GM18870 (cell line): ENCODE data around the gene CAPRIN2.

Experiments
- ATAC-seq: cut with Tn5 transposase; IDR thresholded peaks from one replicate; pipeline ENCODE4 v1.9.1; 2021; ENCODE audit warnings: moderate library complexity; ENCODE audit not compliant: unreplicated experiment

The CAPRIN2 gene

DNA sequence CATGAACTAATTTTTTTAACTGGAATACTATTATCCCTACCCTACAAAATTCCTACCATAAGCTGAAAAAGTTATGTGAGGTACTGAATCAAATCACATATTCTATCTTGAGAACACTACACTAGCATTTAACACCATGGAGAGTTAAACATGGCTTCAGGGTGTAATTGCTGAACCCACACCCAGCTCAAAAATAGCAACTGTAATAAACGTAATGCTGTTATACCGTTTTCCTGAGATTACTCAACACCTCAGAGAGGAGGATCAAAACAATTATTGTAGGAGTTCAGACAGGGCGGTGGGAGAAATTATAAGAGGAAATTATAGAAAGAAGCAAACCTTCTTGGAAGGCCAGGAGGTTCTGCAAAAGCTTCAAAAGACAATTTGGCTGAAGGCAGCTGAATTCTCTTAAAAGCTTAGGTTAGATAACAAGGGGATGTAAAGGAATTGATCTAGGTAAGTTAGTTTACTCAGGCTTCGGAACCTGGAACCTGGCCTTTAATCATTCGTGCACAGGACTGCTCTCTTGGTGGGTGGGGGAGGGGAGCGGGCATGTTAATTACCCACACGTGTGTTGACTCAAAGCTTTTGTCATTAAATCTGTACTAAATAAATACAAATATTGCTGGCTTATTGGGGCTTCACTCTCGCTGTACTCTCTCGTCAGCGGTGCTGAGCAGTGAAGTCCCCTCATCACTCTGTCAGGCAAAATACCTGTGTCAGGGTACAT is 47.0 kb downstream of the CAPRIN2 start:
- ATAC-seq, result no peak

DNA sequence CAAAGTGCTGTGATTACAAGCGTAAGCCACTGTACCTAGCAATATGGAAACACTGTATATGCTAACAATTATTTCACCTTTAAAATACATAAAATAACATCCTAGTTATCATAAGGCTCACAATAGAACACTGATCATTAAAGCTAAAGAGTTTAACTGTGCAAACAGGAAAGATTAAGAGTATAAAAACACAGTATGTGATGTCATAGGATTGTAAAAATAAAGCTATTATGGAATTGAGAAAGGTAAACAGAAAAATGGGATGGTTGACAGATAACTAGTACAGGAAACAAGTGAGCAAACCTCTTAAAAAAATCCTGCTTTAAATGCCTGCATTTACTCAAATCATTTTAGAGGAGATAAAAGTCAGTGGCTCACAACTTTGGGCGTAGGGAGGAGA is 48.3 kb downstream of the CAPRIN2 start:
- ATAC-seq, result no peak

DNA sequence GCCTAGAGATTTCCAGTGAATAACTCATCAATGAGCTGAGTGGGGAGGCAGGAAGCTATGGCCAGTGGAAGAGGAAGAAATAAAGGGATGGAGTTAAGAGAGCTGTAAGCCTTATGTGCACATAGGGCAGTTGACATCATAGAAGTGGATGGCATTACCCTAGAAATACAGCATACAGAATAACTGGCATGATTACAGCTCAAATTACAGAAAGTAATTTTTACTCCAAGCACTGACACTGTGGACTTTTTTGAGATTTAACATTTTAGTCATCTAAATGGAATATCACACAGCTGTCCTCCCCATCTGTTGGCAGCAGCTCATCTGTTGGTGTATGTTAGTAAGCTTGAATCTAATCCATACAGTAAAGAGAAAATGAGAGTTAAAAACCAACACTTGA is 53.7 kb downstream of the CAPRIN2 start:
- ATAC-seq, result no peak

- no peak for ATAC-seq
These were observed 54.4 kb downstream of the CAPRIN2 start for GRCh38 chr12:30700216-30700900.

DNA sequence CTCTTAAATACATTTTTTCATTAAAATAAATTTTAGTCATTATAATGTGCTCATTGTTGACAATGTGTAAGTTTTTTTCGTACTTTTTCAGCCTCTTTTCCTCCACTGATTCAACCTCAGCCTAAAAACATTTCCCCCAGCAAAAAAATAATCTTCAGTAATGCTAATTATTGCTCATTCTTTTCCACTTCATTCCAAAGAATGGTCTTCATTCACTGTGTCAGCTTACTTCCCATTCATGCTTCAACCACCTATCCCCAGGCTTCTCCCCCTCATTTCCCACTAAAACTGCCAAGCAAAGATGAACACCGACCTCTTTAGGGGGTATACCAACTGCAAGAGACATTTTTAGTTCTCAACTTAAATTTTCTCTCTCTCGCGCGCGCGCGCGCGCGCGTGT is 56.4 kb downstream of the CAPRIN2 start:
- ATAC-seq, result no peak

- ATAC-seq, result no peak
These were observed 57.8 kb downstream of the CAPRIN2 start for GRCh38 chr12:30696943-30697342.

- no peak for ATAC-seq
These were observed 58.3 kb downstream of the CAPRIN2 start for GRCh38 chr12:30696486-30696885.

DNA sequence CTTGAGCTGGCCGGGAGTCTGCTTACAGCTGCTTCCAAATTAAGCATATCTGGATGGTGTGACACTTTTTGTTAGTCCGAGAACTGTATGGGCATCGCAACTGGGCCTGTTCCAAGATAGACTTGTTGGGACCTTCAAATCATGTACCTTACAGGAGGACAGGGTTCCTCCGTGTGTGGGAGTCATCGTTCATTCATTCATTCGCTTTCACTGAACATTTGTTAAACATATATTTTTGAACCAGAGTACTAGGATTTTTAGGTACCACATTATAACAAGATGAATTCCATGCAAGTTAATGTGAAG is 58.7 kb downstream of the CAPRIN2 start:
- peak; percentile 31 for ATAC-seq

- ATAC-seq, result peak; percentile 61
These were observed 59.3 kb downstream of the CAPRIN2 start, which contains the start of gene IPO8 for GRCh38 chr12:30695199-30696102. IPO8 (minus strand) TSS chr12:30695869; CDS start chr12:30695647, 222 bp downstream.

DNA sequence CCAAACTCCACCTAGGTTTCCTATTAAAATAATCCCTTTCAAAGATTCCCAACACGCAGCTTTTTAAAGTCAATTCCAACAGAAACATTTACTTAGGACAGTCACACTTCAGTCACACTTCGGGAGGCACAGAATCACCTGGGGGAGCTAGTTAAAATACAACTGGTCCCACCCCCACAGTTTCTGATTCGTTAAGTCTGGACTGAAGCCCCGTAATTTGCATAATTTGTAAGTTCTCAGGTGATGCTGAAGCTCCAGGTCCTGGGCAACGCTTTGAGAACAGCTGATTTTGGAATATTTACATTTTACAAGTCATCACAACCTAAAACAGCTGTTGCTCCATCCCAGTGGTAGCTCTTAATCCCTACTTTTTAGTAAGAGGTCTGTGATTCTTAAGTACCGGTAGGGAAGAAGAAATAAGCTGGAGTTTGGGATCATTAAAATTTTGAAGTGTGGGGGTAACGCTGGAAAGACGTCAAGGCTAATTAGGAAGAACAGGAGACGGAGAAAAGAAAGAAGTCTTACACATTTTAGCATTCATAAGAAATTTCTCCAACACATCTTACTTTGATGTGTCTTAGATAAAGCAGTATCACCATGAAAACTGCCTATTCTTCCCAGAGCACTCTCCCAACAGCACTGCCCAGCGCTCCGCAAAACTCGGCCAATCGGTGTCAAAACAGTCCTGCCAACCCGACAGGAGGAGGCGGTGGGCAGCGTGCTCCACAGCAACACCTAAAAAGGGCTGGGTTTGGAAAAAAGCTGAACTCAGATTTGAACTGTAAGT is 60.1 kb downstream of the CAPRIN2 start:
- peak; percentile 17 for ATAC-seq

GRCh38 chr12:30692470-30692869 is 62.3 kb downstream of the CAPRIN2 start:
- no peak for ATAC-seq

DNA sequence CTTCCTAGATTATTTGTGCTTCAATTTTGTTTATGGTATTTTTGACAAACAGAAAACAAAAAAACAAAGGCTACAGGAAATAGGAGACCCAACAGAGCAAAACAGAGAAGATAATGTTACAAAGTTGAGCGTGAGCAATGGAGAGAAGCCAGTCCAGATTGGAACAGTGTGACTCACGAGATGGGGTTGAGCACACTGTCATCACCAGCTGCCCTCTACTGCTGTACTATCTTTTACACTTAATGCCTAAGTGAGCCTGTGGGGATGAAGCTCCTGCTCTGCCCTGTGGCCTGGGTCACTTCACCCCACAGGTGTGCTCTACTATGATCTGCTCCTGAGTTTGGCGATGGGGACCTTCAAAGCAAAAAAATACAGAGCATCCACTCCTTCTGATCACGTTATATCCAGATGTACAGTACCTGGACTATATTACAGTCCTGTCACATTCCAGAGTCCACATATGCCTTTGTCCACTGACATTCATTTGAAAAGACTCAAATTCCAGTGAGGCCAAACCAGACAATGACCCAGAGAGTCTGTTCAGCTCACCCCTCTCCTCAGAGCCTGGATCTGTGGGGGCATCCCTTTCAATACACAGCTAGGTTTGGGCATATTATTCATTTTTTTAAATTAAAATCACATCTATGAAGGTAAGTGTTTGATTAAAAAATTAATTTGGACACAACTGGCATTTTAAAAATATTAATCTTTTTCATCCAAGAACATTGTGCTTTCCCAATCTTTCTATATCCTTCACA is 63.5 kb downstream of the CAPRIN2 start:
- ATAC-seq, result no peak

GRCh38 chr12:30687265-30687986 is 67.3 kb downstream of the CAPRIN2 start:
- no peak for ATAC-seq

GRCh38 chr12:30679241-30679640 is 75.5 kb downstream of the CAPRIN2 start:
- ATAC-seq, result no peak

- ATAC-seq, result no peak
These were observed 76.5 kb downstream of the CAPRIN2 start for GRCh38 chr12:30678221-30678620.

GRCh38 chr12:30661210-30661609 is 93.5 kb downstream of the CAPRIN2 start:
- ATAC-seq, result no peak
